HepG2 (cell line): ENCODE data around the gene VSIG2. TPM values are rescaled to one million over a fixed set of nuclear protein-coding genes. Genes with fewer than 3 reads are reported as not detected.
A peak's percentile ranks its signal among the peaks of the same experiment; 100 is the strongest.

Source experiments
- ASH2L ChIP-seq: fragments of 300-600, 200-600 bp; sonication (generic); IDR thresholded peaks from 2 replicates; pipeline ENCODE4 v1.7.0; 2017; ENCODE audit warnings: low read depth, mild to moderate bottlenecking, moderate library complexity, mixed read lengths, low read length; ENCODE audit not compliant: insufficient read length
- BRD4 ChIP-seq: sonication (generic); formaldehyde crosslinking; IDR thresholded peaks from 2 replicates; pipeline ENCODE4 v1.4.0; 2020; ENCODE audit warnings: missing genetic modification reagents
- ELK4 ChIP-seq: sonication (generic); formaldehyde crosslinking; IDR thresholded peaks from 2 replicates; pipeline ENCODE4 v1.9.0; 2021; ENCODE audit warnings: missing genetic modification reagents, borderline replicate concordance
- FOXA3 ChIP-seq: IDR thresholded peaks from 2 replicates; pipeline ENCODE4 v1.6.1; 2016; ENCODE audit warnings: missing genetic modification reagents, missing compliant biosample characterization
- HDAC1 ChIP-seq: sonication (generic); formaldehyde crosslinking; IDR thresholded peaks from 2 replicates; pipeline ENCODE4 v1.5.1; 2020; ENCODE audit warnings: mild to moderate bottlenecking, missing genetic modification reagents
- ISX ChIP-seq: sonication (generic); formaldehyde crosslinking; conservative IDR thresholded peaks from 2 replicates; pipeline ENCODE4 v1.5.0; 2020; ENCODE audit warnings: missing genetic modification reagents
- JUND ChIP-seq: sonication (generic); formaldehyde crosslinking; IDR thresholded peaks from 2 replicates; pipeline ENCODE4 v1.8.0; 2022; ENCODE audit warnings: mild to moderate bottlenecking, missing genetic modification reagents
- KLF11 ChIP-seq: IDR thresholded peaks from 2 replicates; pipeline ENCODE4 v1.6.1; 2016; ENCODE audit warnings: missing compliant biosample characterization
- NR1H2 ChIP-seq: sonication (generic); formaldehyde crosslinking; IDR thresholded peaks from 2 replicates; pipeline ENCODE4 v1.8.1; 2022; ENCODE audit warnings: low read depth, missing genetic modification reagents, borderline replicate concordance
- PATZ1 ChIP-seq: sonication (generic); formaldehyde crosslinking; IDR thresholded peaks from 2 replicates; pipeline ENCODE4 v1.4.0; 2020; ENCODE audit warnings: missing genetic modification reagents
- RBM39 ChIP-seq: fragments of 200-400 bp; formaldehyde crosslinking; IDR thresholded peaks from one replicate; pipeline ENCODE4 v1.6.1; 2018; ENCODE audit warnings: antibody characterized with exemption, mild to moderate bottlenecking, low read depth, low read length; ENCODE audit not compliant: poor library complexity, severe bottlenecking
- SMC3 ChIP-seq: IDR thresholded peaks from 2 replicates; pipeline ENCODE4 v1.6.1; 2011; ENCODE audit warnings: low read length, improper control_type of control experiment
- TAF1 ChIP-seq: sonication (generic); formaldehyde crosslinking; IDR thresholded peaks from 2 replicates; pipeline ENCODE4 v1.4.0; 2020; ENCODE audit warnings: missing genetic modification reagents
- TBP ChIP-seq: sonication (generic); formaldehyde crosslinking; IDR thresholded peaks from 2 replicates; pipeline ENCODE4 v1.5.0; 2020; ENCODE audit warnings: missing genetic modification reagents
- THAP9 ChIP-seq: sonication (generic); formaldehyde crosslinking; IDR thresholded peaks from 2 replicates; pipeline ENCODE4; 2020; ENCODE audit warnings: missing genetic modification reagents, mild to moderate bottlenecking, borderline replicate concordance
- TRIM24 ChIP-seq: sonication (generic); formaldehyde crosslinking; IDR thresholded peaks from 2 replicates; pipeline ENCODE4 v1.8.0; 2022; ENCODE audit warnings: mild to moderate bottlenecking, missing genetic modification reagents
- YEATS2 ChIP-seq: sonication (generic); formaldehyde crosslinking; IDR thresholded peaks from 2 replicates; pipeline ENCODE4 v1.4.0; 2020; ENCODE audit warnings: missing genetic modification reagents, borderline replicate concordance
- ZNF33B ChIP-seq: sonication (generic); formaldehyde crosslinking; IDR thresholded peaks from 2 replicates; pipeline ENCODE4 v1.5.1; 2020; ENCODE audit warnings: mild to moderate bottlenecking, missing genetic modification reagents
- ZNF501 ChIP-seq: sonication (generic); formaldehyde crosslinking; IDR thresholded peaks from 2 replicates; pipeline ENCODE4 v1.5.1; 2020; ENCODE audit warnings: mild to moderate bottlenecking, moderate library complexity, missing genetic modification reagents
- ZNF546 ChIP-seq: sonication (generic); formaldehyde crosslinking; conservative IDR thresholded peaks from 2 replicates; pipeline ENCODE4 v1.8.1; 2023; ENCODE audit warnings: mild to moderate bottlenecking, missing genetic modification reagents
- ZNF580 ChIP-seq: IDR thresholded peaks from 2 replicates; pipeline ENCODE4 v1.6.1; 2016; ENCODE audit warnings: low read depth, borderline replicate concordance
- ZNF605 ChIP-seq: sonication (generic); formaldehyde crosslinking; IDR thresholded peaks from 2 replicates; pipeline ENCODE4 v1.8.0; 2022; ENCODE audit warnings: mild to moderate bottlenecking, missing genetic modification reagents
- ZNF776 ChIP-seq: sonication (generic); formaldehyde crosslinking; IDR thresholded peaks from 2 replicates; pipeline ENCODE4 v1.4.0; 2020; ENCODE audit warnings: mild to moderate bottlenecking, missing genetic modification reagents
- ZNF790 ChIP-seq: sonication (generic); formaldehyde crosslinking; IDR thresholded peaks from 2 replicates; pipeline ENCODE4 v1.8.0; 2022; ENCODE audit warnings: missing genetic modification reagents, mild to moderate bottlenecking, borderline replicate concordance
- polyA plus RNA-seq, 8 experiments: library from polyadenylated mRNA; depleted of rRNA in 3 of 8; stranded (reverse) in 7 of 8; unstranded in 1 of 8; fragments of >200 nt; fragmentation: Illumina TruSeq in 4 of 8; extraction: Trizol in 4 of 8; gene quantifications; 2 replicates each; pipeline versions ENCODE4 v1.2.1 to v1.2.3, GENCODE V29; 2011 to 2016; ENCODE audit warnings: low read depth in 4 of 8, missing spikeins in 1 of 8, mixed read lengths in 1 of 8; ENCODE audit not compliant: insufficient read depth in 1 of 8
- total RNA-seq, 5 experiments: library from RNA; depleted of rRNA; stranded (reverse); fragments of >200 nt; fragmentation: Illumina TruSeq; extraction: Trizol; gene quantifications; 2 replicates each; pipeline ENCODE4 v1.2.3, GENCODE V29; 2016; ENCODE audit warnings: low read depth in 1 of 5

VSIG2 gene
- total and polyA plus RNA-seq, 2 of the 13 experiments (the other 11 are each of a cell fraction or from before 2014, with no cell fraction given) = 0.80 to 2.7 TPM

GRCh38 chr11:124758355-124759265 lies 6.6 kb upstream of the VSIG2 start (continued):
- TF ChIP-seq THAP9 = 0 out of 2 replicates have a peak, but pooled peaks have one; percentile 60
- TF ChIP-seq TRIM24 = no peak
- no peak for TF ChIP-seq ELK4
- peak; percentile 40 for TF ChIP-seq ZNF605 (CRISPR knock-in tag)
- TF ChIP-seq ZNF790 = no peak
- 0 out of 2 replicates have a peak, but pooled peaks have one; percentile 36 for TF ChIP-seq HDAC1 (CRISPR knock-in tag)
- TF ChIP-seq RBM39 = peak; percentile 30
- no peak for TF ChIP-seq KLF11 (CRISPR knock-in tag)
- TF ChIP-seq SMC3 = no peak
- peak; percentile 72; the same call in 1 of the 2 replicates for TF ChIP-seq ZNF580 (CRISPR knock-in tag)
- no peak for TF ChIP-seq JUND (CRISPR knock-in tag)
- TF ChIP-seq FOXA3 (CRISPR knock-in tag) = no peak; the same call in 1 of the 2 replicates
- TF ChIP-seq ZNF546 (CRISPR knock-in tag) = 0 out of 2 replicates have a peak, but pooled peaks have one; percentile 76
- TF ChIP-seq ZNF776 (CRISPR knock-in tag) = no peak
- TF ChIP-seq BRD4 (CRISPR knock-in tag) = no peak
- peak; percentile 55; the same call in 1 of the 2 replicates for TF ChIP-seq PATZ1 (CRISPR knock-in tag)
- no peak for TF ChIP-seq ISX
- TF ChIP-seq ZNF33B (CRISPR knock-in tag) = 0 out of 2 replicates have a peak, but pooled peaks have one; percentile 64
- peak; percentile 35 for TF ChIP-seq ASH2L
- no peak for TF ChIP-seq TAF1 (CRISPR knock-in tag)
- TF ChIP-seq YEATS2 (CRISPR knock-in tag) = no peak
- no peak for TF ChIP-seq NR1H2 (CRISPR knock-in tag)
- no peak for TF ChIP-seq TBP (CRISPR knock-in tag)
- peak; percentile 51; the same call in 1 of the 2 replicates for TF ChIP-seq ZNF501
